IMR-90 (cell line): Measurements from ENCODE around the gene SLC37A3. TPM values are rescaled to one million over a fixed set of nuclear protein-coding genes. Genes with fewer than 3 reads are reported as not detected.

ENCODE experiments used
- ATAC-seq: fragments of 200-7000 bp; cut with Tn5 transposase; 2 replicates; pipeline ENCODE4 v1.9.1; 2020; ENCODE audit warnings: low read depth, mild to moderate bottlenecking, moderate library complexity
- BruUV-seq: library from RNA; stranded (reverse); fragments of 400-500 nt; replicated peaks from 2 replicates; lab custom pipeline; 2021; lab: Mats Ljungman, UMichigan
- CTCF ChIA-PET: fragments of 300-600 bp; formaldehyde crosslinking; extraction: SDS; loops from one replicate; lab custom pipeline; 2021; ENCODE audit warnings: antibody characterized with exemption; lab: Yijun Ruan, JAX
- POLR2A ChIA-PET: fragments of 300-600 bp; sonication (Branson Sonifier 250); formaldehyde crosslinking; loops from one replicate; lab custom pipeline; 2022; ENCODE audit warnings: antibody characterized with exemption; ENCODE audit not compliant: unreplicated experiment; lab: Charles Lee
- DNase-seq: peaks from one replicate; pipeline ENCODE4 v3.0.0; 2013
- H2AFZ ChIP-seq: replicated peaks from 2 replicates; pipeline ENCODE3; 2013; ENCODE audit warnings: low read length, mild to moderate bottlenecking; ENCODE audit not compliant: poor library complexity
- H2AK5ac ChIP-seq: 2 replicates; pipeline ENCODE4 v1.6.1; 2013; ENCODE audit warnings: low read depth, low read length, inconsistent platforms
- H2AK9ac ChIP-seq: replicated peaks from 2 replicates; pipeline ENCODE3; 2013; ENCODE audit warnings: mild to moderate bottlenecking, low read depth, low read length, moderate library complexity; ENCODE audit not compliant: poor library complexity
- H2BK120ac ChIP-seq: 2 replicates; pipeline ENCODE4 v1.6.1; 2013; ENCODE audit warnings: low read depth, low read length, inconsistent platforms
- H2BK15ac ChIP-seq: 3 replicates; pipeline ENCODE4 v1.6.1; 2013; ENCODE audit warnings: low read depth, low read length, inconsistent platforms
- H2BK20ac ChIP-seq: 2 replicates; pipeline ENCODE4 v1.6.1; 2013; ENCODE audit warnings: low read depth, mild to moderate bottlenecking, inconsistent platforms, low read length, moderate library complexity
- H2BK5ac ChIP-seq: 2 replicates; pipeline ENCODE4 v1.6.1; 2013; ENCODE audit warnings: mild to moderate bottlenecking, low read depth, low read length, inconsistent platforms; ENCODE audit not compliant: poor library complexity, severe bottlenecking
- H3K14ac ChIP-seq: replicated peaks from 2 replicates; pipeline ENCODE4 v1.6.1; 2013; ENCODE audit warnings: low read depth, low read length, inconsistent platforms
- H3K18ac ChIP-seq: 2 replicates; pipeline ENCODE4 v1.6.1; 2013; ENCODE audit warnings: low read depth, low read length, control low read depth
- H3K23ac ChIP-seq: 2 replicates; pipeline ENCODE4 v1.6.1; 2013; ENCODE audit warnings: low read depth, low read length, inconsistent platforms
- H3K27ac ChIP-seq: 2 replicates; pipeline ENCODE4 v1.5.1; 2013; ENCODE audit warnings: mild to moderate bottlenecking, control low read depth, low read length; ENCODE audit not compliant: insufficient read depth
- H3K27me3 ChIP-seq: 2 replicates; pipeline ENCODE4 v1.6.1; 2013; ENCODE audit warnings: low read length; ENCODE audit not compliant: control insufficient read depth, insufficient read depth
- H3K36me3 ChIP-seq: 2 replicates; pipeline ENCODE4 v1.6.1; 2013; ENCODE audit warnings: low read length, mixed read lengths; ENCODE audit not compliant: control insufficient read depth, insufficient read depth
- H3K4ac ChIP-seq: 2 replicates; pipeline ENCODE4 v1.6.1; 2013; ENCODE audit warnings: low read depth, low read length, inconsistent platforms
- H3K4me1 ChIP-seq: 2 replicates; pipeline ENCODE4 v1.6.1; 2013; ENCODE audit warnings: low read length, mixed read lengths; ENCODE audit not compliant: control insufficient read depth, insufficient read depth
- H3K4me2 ChIP-seq: 2 replicates; pipeline ENCODE4 v1.6.1; 2013; ENCODE audit warnings: low read depth, mild to moderate bottlenecking, control low read depth, low read length, moderate library complexity
- H3K4me3 ChIP-seq: 2 replicates; pipeline ENCODE4 v1.5.1; 2013; ENCODE audit warnings: low read depth, mild to moderate bottlenecking, control low read depth, low read length, moderate library complexity; ENCODE audit not compliant: insufficient read depth
- H3K56ac ChIP-seq: 2 replicates; pipeline ENCODE4 v1.6.1; 2013; ENCODE audit warnings: low read length, inconsistent platforms; ENCODE audit not compliant: insufficient read depth; ENCODE audit errors: extremely low read depth
- H3K79me1 ChIP-seq, 2 experiments: 2 replicates each; pipeline ENCODE4 v1.6.1; 2013; ENCODE audit warnings: low read length in 2 of 2, inconsistent platforms in 1 of 2, low read depth in 1 of 2
- H3K9ac ChIP-seq: 2 replicates; pipeline ENCODE4 v1.6.1; 2013; ENCODE audit warnings: low read depth, low read length, control low read depth
- H3K9me1 ChIP-seq: 2 replicates; pipeline ENCODE4 v1.6.1; 2013; ENCODE audit warnings: low read length, inconsistent platforms; ENCODE audit not compliant: insufficient read depth
- H3K9me3 ChIP-seq: 2 replicates; pipeline ENCODE4 v1.6.1; 2013; ENCODE audit warnings: low read length; ENCODE audit not compliant: control insufficient read depth, insufficient read depth
- H4K20me1 ChIP-seq: 2 replicates; pipeline ENCODE4 v1.6.1; 2013; ENCODE audit warnings: low read length, inconsistent platforms; ENCODE audit not compliant: insufficient read depth
- H4K5ac ChIP-seq: 2 replicates; pipeline ENCODE4 v1.6.1; 2013; ENCODE audit warnings: mild to moderate bottlenecking, low read depth, low read length, control low read depth
- H4K8ac ChIP-seq, 2 experiments: 2 replicates each; pipeline ENCODE4 v1.6.1; 2013; ENCODE audit warnings: low read depth in 2 of 2, low read length in 2 of 2, control low read depth in 1 of 2, inconsistent platforms in 1 of 2
- H4K91ac ChIP-seq: 2 replicates; pipeline ENCODE4 v1.6.1; 2013; ENCODE audit warnings: low read depth, low read length, inconsistent platforms; ENCODE audit not compliant: insufficient read depth
- BHLHE40 ChIP-seq: fragments of 150-350 bp; IDR thresholded peaks from 2 replicates; pipeline ENCODE4 v1.6.1; 2016; ENCODE audit warnings: mild to moderate bottlenecking, low read depth, low read length
- CEBPB ChIP-seq: IDR thresholded peaks from 2 replicates; pipeline ENCODE4 v1.6.1; 2012; ENCODE audit warnings: low read depth, low read length, improper control_type of control experiment
- CHD1 ChIP-seq: IDR thresholded peaks from 2 replicates; pipeline ENCODE4 v1.6.1; 2012; ENCODE audit warnings: low read depth, low read length, improper control_type of control experiment
- CTCF ChIP-seq: conservative IDR thresholded peaks from 2 replicates; pipeline ENCODE4 v1.5.1; 2012; ENCODE audit warnings: mild to moderate bottlenecking, low read depth, low read length, improper control_type of control experiment
- ELK1 ChIP-seq: fragments of 150-350 bp; IDR thresholded peaks from 2 replicates; pipeline ENCODE4 v1.6.1; 2016; ENCODE audit warnings: low read depth, mild to moderate bottlenecking, low read length, moderate library complexity, borderline replicate concordance
- FOS ChIP-seq: fragments of 150-350 bp; IDR thresholded peaks from 2 replicates; pipeline ENCODE4 v1.6.1; 2016; ENCODE audit warnings: low read depth, low read length
- MAFK ChIP-seq: IDR thresholded peaks from 2 replicates; pipeline ENCODE4 v1.6.1; 2012; ENCODE audit warnings: low read depth, low read length, improper control_type of control experiment
- MAZ ChIP-seq: IDR thresholded peaks from 2 replicates; pipeline ENCODE4 v1.6.1; 2012; ENCODE audit warnings: low read depth, mild to moderate bottlenecking, low read length, improper control_type of control experiment, moderate library complexity, borderline replicate concordance
- MXI1 ChIP-seq: IDR thresholded peaks from 2 replicates; pipeline ENCODE4 v1.6.1; 2012; ENCODE audit warnings: low read depth, mild to moderate bottlenecking, low read length, moderate library complexity, borderline replicate concordance
- POLR2A ChIP-seq: IDR thresholded peaks from 2 replicates; pipeline ENCODE4 v1.6.1; 2012; ENCODE audit warnings: mild to moderate bottlenecking, low read depth, low read length
- RAD21 ChIP-seq: IDR thresholded peaks from 2 replicates; pipeline ENCODE4 v1.6.1; 2012; ENCODE audit warnings: low read length, improper control_type of control experiment
- RCOR1 ChIP-seq: IDR thresholded peaks from 2 replicates; pipeline ENCODE4 v1.6.1; 2012; ENCODE audit warnings: mild to moderate bottlenecking, low read length, improper control_type of control experiment; ENCODE audit not compliant: insufficient replicate concordance
- RFX5 ChIP-seq: IDR thresholded peaks from 2 replicates; pipeline ENCODE4 v1.8.0; 2012; ENCODE audit warnings: low read depth, mild to moderate bottlenecking, low read length, moderate library complexity
- SMC3 ChIP-seq: fragments of 150-350 bp; IDR thresholded peaks from 2 replicates; pipeline ENCODE4 v1.6.1; 2016; ENCODE audit warnings: low read depth, mild to moderate bottlenecking, antibody characterized with exemption, low read length, moderate library complexity
- WGBS, 2 experiments: methylation state at CpG; one replicate each; pipeline versions ENCODE4 v1.1.5 to v1.1.7; 2013; ENCODE audit warnings: missing lambda C conversion rate in 2 of 2; ENCODE audit not compliant: insufficient read length in 1 of 2; ENCODE audit errors: extremely low coverage in 2 of 2; 5-methylcytosine and 5-hydroxymethylcytosine counted together
- dilution Hi-C: fragments of 300-500 bp; cut with HindIII; formaldehyde crosslinking; loops from one replicate; pipeline ENCODE4 v1.14.3; 2018; ENCODE audit warnings: low sequenced_read_pairs; ENCODE audit not compliant: unreplicated experiment
- in situ Hi-C: fragments of 300-500 bp; cut with MboI; formaldehyde crosslinking; loops from 3 replicates; pipeline ENCODE4 v1.14.3; 2019; ENCODE audit warnings: low sequenced_read_pairs, inconsistent platforms, mixed read lengths
- intact Hi-C: fragments of 100-400 bp; cut with micrococcal nuclease; formaldehyde crosslinking; loops from 2 replicates; pipeline ENCODE4 v1.10.0; 2022
- polyA plus RNA-seq, 3 experiments: library from polyadenylated mRNA; depleted of rRNA; stranded (reverse); fragments of >200 nt; gene quantifications; 2 replicates each; pipeline ENCODE4 v1.2.3, GENCODE V29; 2012; ENCODE audit warnings: low replicate concordance in 1 of 3
- total RNA-seq: library from RNA; depleted of rRNA; stranded (reverse); fragments of >200 nt; gene quantifications from 2 replicates; pipeline ENCODE4 v1.2.3, GENCODE V29; 2012
- TF ChIP-seq, protein P1 (sequence below): fragments of 150-350 bp; IDR thresholded peaks from 2 replicates; pipeline ENCODE4 v1.6.1; 2017; ENCODE audit warnings: mild to moderate bottlenecking, antibody characterized with exemption, low read length, low read depth

SLC37A3 gene
- total and polyA plus RNA-seq, 2 of the 4 experiments (the other 2 are of a cell fraction), result 43.2 to 45.3 TPM

GRCh38 chr7:140304191-140304799 lies 94.0 kb downstream of the SLC37A3 start:
- no peaks in the 10 kb centered on the region for H3K9me1 ChIP-seq
- no TSS peak for BruUV-seq
- H3K56ac ChIP-seq, result no peak overlapping the region
- no peak overlapping the region for H2BK20ac ChIP-seq
- H4K8ac ChIP-seq, result no peak overlapping the region
- H3K4me2 ChIP-seq, result no peak overlapping the region
- H3K4me1 ChIP-seq, result no peaks in the 10 kb centered on the region
- intact Hi-C loops (loop anchor here (1.0 kb wide), 1 partner anchor 129 kb away; no protein-coding TSS in a partner anchor), in situ Hi-C loops (loop anchor here (10.0 kb wide), 1 partner anchor 109 kb away; no protein-coding TSS in a partner anchor), dilution Hi-C loops (no loop called here)
- DNase-seq (peak; percentile 16), ATAC-seq (peak; percentile 60; the same call in 1 of the 2 replicates)
- no peak overlapping the region for H2BK5ac ChIP-seq
- H4K5ac ChIP-seq, result no peak overlapping the region
- no peaks in the 10 kb centered on the region for H3K79me1 ChIP-seq
- no peak overlapping the region for H4K91ac ChIP-seq
- H3K23ac ChIP-seq, result no peak overlapping the region
- H2AK5ac ChIP-seq, result no peak overlapping the region
- H2AK9ac ChIP-seq, result no peak overlapping the region
- H2BK120ac ChIP-seq, result no peak overlapping the region
- CTCF ChIA-PET, result interaction anchor here (1.2 kb wide), 1 partner anchor 23 kb away, joined by 5 read pairs; no protein-coding TSS in a partner anchor
- no peak overlapping the region for H3K14ac ChIP-seq
- no peak overlapping the region for H2AFZ ChIP-seq
- H4K20me1 ChIP-seq, result no peaks in the 10 kb centered on the region; the same call in 1 of the 2 replicates
- POLR2A ChIA-PET, result no interaction called here
- H3K9me3 ChIP-seq, result no peaks in the 10 kb centered on the region
- H3K4ac ChIP-seq, result no peak overlapping the region
- no peak overlapping the region for H3K18ac ChIP-seq
- WGBS, 2 experiments, result 80% methylated on average over 2 of the region's 3 CpGs; no CpG with 5 or more reads in 1 of the 2 experiments
- H3K4me3 ChIP-seq, result no peak overlapping the region
- TF ChIP-seq CEBPB (no peak), POLR2A (no peak), RAD21 (peak; percentile 33; the same call in 1 of the 2 replicates), ELK1 (no peak), MXI1 (no peak), BHLHE40 (no peak), RFX5 (no peak), MAZ (no peak), MAFK (no peak), SMC3 (no peak), FOS (no peak), CHD1 (no peak), CTCF (peak; percentile 36; the same call in 1 of the 2 replicates), RCOR1 (no peak)
- TF ChIP-seq, protein P1, sequence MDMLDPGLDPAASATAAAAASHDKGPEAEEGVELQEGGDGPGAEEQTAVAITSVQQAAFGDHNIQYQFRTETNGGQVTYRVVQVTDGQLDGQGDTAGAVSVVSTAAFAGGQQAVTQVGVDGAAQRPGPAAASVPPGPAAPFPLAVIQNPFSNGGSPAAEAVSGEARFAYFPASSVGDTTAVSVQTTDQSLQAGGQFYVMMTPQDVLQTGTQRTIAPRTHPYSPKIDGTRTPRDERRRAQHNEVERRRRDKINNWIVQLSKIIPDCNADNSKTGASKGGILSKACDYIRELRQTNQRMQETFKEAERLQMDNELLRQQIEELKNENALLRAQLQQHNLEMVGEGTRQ, result no peak
- H2BK15ac ChIP-seq, result no peak overlapping the region
- peaks cover 12% of the 10 kb centered on the region for H3K27me3 ChIP-seq
- H3K36me3 ChIP-seq, result no peaks in the 10 kb centered on the region
- no peak overlapping the region for H3K27ac ChIP-seq
- no peak overlapping the region for H3K9ac ChIP-seq
